ENCODE data around the gene SCMH1. TPM values are rescaled to one million over a fixed set of nuclear protein-coding genes. Genes with fewer than 3 reads are reported as not detected.

Gene SCMH1
- total RNA-seq, 1 experiment from 2014 or later, result 19.4 TPM

GRCh38 chr1:41078616-41079015 lies 163.5 kb downstream of the SCMH1 start:
- CTCF ChIA-PET, result no interaction called here
- H3K27ac Mint-ChIP-seq, result no peak overlapping the region
- ATAC-seq (no peak), DNase-seq (ENCODE audit: low spot score) (no peak)
- POLR2A ChIA-PET, result no interaction called here
- H3K27me3 Mint-ChIP-seq (ENCODE audit: low read depth), result no peaks in the 10 kb centered on the region
- peaks cover 20% of the 10 kb centered on the region for H3K9me3 Mint-ChIP-seq
- H3K4me3 Mint-ChIP-seq, result no peak overlapping the region
- TF ChIP-seq ZNF317 (CRISPR knock-in tag; IDR thresholded peaks at IDR 0.05; ENCODE audit: borderline replicate concordance, low read depth), result no peak
- no peak for TF ChIP-seq ZNF121 (CRISPR knock-in tag; IDR thresholded peaks at IDR 0.05)
- no peak for TF ChIP-seq ZNF219 (CRISPR knock-in tag; IDR thresholded peaks at IDR 0.05; ENCODE audit: borderline replicate concordance)
- TF ChIP-seq, protein P1, sequence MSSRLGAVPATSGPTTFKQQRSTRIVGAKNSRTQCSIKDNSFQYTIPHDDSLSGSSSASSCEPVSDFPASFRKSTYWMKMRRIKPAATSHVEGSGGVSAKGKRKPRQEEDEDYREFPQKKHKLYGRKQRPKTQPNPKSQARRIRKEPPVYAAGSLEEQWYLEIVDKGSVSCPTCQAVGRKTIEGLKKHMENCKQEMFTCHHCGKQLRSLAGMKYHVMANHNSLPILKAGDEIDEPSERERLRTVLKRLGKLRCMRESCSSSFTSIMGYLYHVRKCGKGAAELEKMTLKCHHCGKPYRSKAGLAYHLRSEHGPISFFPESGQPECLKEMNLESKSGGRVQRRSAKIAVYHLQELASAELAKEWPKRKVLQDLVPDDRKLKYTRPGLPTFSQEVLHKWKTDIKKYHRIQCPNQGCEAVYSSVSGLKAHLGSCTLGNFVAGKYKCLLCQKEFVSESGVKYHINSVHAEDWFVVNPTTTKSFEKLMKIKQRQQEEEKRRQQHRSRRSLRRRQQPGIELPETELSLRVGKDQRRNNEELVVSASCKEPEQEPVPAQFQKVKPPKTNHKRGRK (CRISPR knock-in tag; IDR thresholded peaks at IDR 0.05; ENCODE audit: borderline replicate concordance), result no peak
- TF ChIP-seq GABPB1 (CRISPR knock-in tag; IDR thresholded peaks at IDR 0.05), result no peak
- no peak for TF ChIP-seq TP53 (CRISPR knock-in tag; IDR thresholded peaks at IDR 0.05)
- TF ChIP-seq, protein P2, sequence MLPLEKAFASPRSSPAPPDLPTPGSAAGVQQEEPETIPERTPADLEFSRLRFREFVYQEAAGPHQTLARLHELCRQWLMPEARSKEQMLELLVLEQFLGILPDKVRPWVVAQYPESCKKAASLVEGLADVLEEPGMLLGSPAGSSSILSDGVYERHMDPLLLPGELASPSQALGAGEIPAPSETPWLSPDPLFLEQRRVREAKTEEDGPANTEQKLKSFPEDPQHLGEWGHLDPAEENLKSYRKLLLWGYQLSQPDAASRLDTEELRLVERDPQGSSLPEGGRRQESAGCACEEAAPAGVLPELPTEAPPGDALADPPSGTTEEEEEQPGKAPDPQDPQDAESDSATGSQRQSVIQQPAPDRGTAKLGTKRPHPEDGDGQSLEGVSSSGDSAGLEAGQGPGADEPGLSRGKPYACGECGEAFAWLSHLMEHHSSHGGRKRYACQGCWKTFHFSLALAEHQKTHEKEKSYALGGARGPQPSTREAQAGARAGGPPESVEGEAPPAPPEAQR (CRISPR knock-in tag; IDR thresholded peaks at IDR 0.05), result no peak
- no peak for TF ChIP-seq GTF2I (CRISPR knock-in tag; conservative IDR thresholded peaks at IDR 0.05)
- no peak for TF ChIP-seq ZNF423 (CRISPR knock-in tag; IDR thresholded peaks at IDR 0.05)
- H3K4me1 Mint-ChIP-seq, result no peaks in the 10 kb centered on the region
- no peaks in the 10 kb centered on the region for H3K36me3 Mint-ChIP-seq

DNA sequence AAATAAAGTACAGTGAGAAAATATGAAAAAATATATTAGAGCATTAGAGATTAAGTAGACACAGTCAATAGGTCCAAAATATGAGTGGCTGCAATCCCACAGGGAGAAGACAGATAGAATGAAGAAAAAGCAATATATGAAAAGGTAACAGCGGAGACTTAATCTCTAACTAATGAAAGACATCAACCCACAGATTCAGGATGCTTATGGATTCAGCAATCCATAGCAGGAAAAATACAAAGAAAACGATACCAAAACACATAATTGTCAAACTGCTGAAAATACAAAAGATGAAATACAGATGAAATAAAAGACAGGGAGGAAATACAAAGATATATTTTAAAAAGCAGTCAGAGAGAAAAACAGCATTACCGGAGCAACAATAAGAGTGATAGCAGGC lies 163.9 kb downstream of the SCMH1 start:
- Mint-ChIP-seq H3K27me3 (ENCODE audit: low read depth) (no peaks in the 10 kb centered on the region), H3K4me3 (no peak overlapping the region), H3K9me3 (peaks cover 20% of the 10 kb centered on the region), H3K27ac (no peak overlapping the region), H3K36me3 (no peaks in the 10 kb centered on the region), H3K4me1 (no peaks in the 10 kb centered on the region)
- DNase-seq (ENCODE audit: low spot score), result no peak
- TF ChIP-seq NFE2L1 (CRISPR knock-in tag; IDR thresholded peaks at IDR 0.05), result no peak
- no peak for TF ChIP-seq ZNF138 (CRISPR knock-in tag; conservative IDR thresholded peaks at IDR 0.05)
- TF ChIP-seq AR (CRISPR knock-in tag; IDR thresholded peaks at IDR 0.05), result no peak
- TF ChIP-seq CBFB (CRISPR knock-in tag; IDR thresholded peaks at IDR 0.05; ENCODE audit: low read depth), result no peak
- no peak for TF ChIP-seq ELF4 (CRISPR knock-in tag; IDR thresholded peaks at IDR 0.05; ENCODE audit: low read depth)
- TF ChIP-seq FOXP1 (CRISPR knock-in tag; IDR thresholded peaks at IDR 0.05; ENCODE audit: borderline replicate concordance), result no peak
- TF ChIP-seq E2F4 (CRISPR knock-in tag; IDR thresholded peaks at IDR 0.05; ENCODE audit: borderline replicate concordance, low read depth), result no peak
- TF ChIP-seq, protein P3, sequence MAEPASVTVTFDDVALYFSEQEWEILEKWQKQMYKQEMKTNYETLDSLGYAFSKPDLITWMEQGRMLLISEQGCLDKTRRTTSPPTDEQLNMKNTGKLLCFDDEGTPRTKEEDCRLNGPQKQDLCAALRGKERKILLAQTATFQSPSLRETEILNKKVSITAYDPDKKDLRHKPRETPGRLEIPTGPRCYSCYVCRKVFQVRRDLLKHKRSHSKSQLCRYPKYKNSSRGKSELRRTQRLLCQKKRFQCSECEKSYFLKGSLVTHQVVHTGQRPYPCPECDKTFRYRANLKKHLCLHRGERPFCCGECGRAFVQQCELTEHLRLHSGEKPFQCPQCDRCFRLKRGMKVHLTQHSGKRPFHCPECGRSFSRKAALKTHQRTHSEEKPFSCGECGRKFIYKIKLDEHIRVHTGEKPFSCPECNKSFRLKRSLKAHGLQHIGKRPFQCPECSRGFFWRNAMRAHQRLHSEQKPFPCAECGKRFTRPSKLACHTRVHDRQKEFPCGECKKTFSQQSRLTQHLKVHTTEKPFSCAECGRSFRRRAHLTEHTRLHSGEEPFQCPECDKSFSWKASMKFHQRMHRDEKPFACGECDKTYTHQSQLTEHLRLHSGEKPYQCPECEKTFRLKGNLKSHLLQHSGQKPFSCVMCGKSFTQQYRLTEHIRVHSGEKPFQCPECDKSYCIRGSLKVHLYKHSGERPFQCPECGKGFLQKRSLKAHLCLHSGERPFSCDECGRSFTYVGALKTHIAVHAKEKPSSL (CRISPR knock-in tag; conservative IDR thresholded peaks at IDR 0.05), result no peak
- no peak for TF ChIP-seq USF2 (CRISPR knock-in tag; IDR thresholded peaks at IDR 0.05)
- no peak for TF ChIP-seq ZNF317 (CRISPR knock-in tag; IDR thresholded peaks at IDR 0.05; ENCODE audit: borderline replicate concordance, low read depth)
- no peak for TF ChIP-seq ZNF232 (CRISPR knock-in tag; IDR thresholded peaks at IDR 0.05)
- ChIA-PET CTCF (no interaction called here), POLR2A (no interaction called here)
- ATAC-seq, result no peak
